Measurements from ENCODE around the gene SGPL1. TPM values are rescaled to one million over a fixed set of nuclear protein-coding genes. Genes with fewer than 3 reads are reported as not detected.

SGPL1 gene
- total and polyA plus RNA-seq, 2 of the 8 experiments (the other 6 are each of a cell fraction or from before 2014, with no cell fraction given): 20.5 to 51.6 TPM

- TF ChIP-seq TAF7 (optimal IDR thresholded peaks at IDR 0.05; ENCODE audit: borderline replicate concordance, low read depth, low read length) (no peak), NRF1 (IDR thresholded peaks at IDR 0.05; ENCODE audit: low read depth, low read length) (no peak), RNF2 (IDR thresholded peaks at IDR 0.05; ENCODE audit: borderline replicate concordance, low read depth, low read length, missing control alignments, poor library complexity, severe bottlenecking) (no peak)
These were observed 98.6 kb downstream of the SGPL1 start (continued) for GRCh38 chr10:70914316-70914864.
